Islet of Langerhans (tissue), 1 donor: Measurements from ENCODE around the gene THBS3.

ENCODE experiments used
- FAIRE-seq: peaks from one replicate; lab custom pipeline; 2011; peaks lifted over from hg19 to GRCh38; lab: Jason Lieb, UNC

THBS3 gene

DNA sequence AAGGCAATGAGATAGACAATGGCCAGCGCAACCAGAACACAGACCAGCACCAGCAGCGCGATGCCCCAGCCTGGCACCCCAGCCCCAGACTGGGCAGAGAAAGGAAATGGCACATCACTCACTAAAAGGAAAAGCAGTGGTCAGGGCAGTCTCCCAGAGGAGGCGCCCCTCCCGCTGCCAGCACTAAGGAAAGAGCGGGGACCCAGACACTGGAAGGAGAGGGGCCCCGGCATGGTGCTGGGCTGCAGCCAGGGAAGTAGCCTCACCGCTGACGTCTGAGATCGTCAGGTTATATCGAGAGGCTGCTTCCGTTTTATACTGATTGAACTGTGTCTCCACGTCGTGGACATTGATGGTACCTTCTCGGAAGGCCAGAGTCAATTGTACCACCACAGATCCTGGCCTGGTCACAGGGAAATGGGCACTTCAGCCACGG, 20.2 kb downstream of the THBS3 start:
- no peak for FAIRE-seq

DNA sequence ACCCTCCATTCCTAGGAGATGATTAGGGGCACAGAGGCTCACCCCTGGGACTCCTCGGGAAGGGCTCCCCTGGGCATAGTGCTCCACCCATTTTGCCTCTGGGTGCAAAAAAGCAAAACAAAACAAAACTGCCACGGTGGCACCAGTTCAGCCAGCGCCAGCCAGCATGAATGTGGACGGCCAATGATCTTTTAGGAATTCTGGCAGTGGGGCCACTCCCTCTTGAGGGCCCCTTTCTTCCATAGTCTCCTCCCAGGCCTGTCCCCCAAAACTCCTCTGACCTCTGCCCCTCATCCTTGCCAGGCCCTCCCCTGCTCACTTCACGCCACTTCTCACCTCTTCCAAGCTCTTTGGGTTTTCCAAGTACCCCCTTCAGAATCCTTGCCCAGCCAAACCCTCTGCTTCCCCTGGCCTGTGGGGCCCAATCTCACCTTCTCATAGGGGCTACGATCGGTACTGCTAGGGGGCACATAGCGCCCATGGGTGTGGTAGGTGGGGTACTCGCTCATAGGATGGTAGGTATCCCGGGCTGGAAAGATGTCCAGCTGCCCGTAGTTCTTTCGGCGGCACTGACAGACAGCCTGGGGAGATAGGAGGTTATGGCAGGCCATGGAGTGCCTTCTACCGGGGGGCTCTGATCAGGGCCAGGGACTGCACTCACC, 20.8 kb downstream of the THBS3 start:
- no peak for FAIRE-seq

GRCh38 chr1:155186067-155186793, 21.5 kb downstream of the THBS3 start:
- no peak for FAIRE-seq

DNA sequence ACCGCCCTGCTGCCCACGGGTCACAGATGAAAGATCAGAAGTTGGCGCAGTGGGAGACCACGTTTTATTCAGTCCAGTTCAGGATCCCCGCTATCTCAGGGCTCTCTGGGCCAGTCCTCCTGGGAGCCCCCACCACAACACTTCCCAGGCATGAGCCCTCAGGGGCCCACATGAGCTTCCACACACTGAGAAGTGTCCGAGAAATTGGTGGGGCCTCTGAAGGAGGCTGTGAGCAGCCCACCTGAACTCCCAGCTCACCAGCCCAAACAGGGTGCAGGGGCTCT, 22.0 kb downstream of the THBS3 start:
- FAIRE-seq: no peak

GRCh38 chr1:155184835-155185782, 22.6 kb downstream of the THBS3 start:
- no peak for FAIRE-seq

DNA sequence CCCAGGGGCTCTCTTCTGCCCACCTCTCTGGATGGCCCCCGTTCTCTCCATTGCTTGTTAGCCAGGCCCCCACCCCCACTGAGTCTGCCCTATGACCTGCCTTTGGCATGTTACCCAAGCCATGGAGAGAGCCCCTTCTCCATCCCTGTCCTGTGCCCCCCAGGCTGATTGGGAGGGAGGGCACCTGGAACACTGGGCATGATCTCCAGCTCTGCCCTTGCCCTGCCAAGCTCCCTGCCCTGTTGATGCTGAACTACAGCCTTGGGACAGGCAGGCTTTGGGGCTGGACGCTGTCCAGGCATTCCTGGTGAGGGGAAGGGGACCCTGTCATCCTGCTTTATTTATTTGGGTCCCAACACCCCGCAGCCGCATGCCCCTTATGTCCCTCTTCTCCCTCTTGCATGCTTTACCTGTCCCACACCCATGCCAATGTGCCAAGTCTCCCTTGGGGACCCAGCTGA, 23.3 kb downstream of the THBS3 start:
- no peak for FAIRE-seq

DNA sequence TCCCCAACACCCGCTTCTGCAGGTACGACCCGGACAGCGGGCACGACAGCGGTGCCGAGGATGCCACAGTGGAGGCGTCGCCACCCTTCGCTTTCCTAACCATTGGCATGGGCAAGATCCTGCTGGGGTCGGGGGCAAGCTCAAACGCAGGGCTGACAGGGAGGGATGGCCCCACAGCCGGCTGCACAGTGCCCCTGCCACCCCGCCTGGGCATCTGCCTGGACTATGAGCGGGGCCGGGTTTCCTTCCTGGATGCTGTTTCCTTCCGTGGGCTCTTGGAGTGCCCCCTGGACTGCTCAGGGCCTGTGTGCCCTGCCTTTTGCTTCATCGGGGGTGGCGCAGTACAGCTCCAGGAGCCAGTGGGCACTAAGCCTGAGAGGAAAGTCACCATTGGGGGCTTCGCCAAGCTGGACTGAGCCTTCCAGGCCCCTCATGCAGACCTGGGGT, 23.9 kb downstream of the THBS3 start:
- no peak for FAIRE-seq

- FAIRE-seq: no peak
Measured at GRCh38 chr1:155182052-155182550, 25.6 kb downstream of the THBS3 start.

DNA sequence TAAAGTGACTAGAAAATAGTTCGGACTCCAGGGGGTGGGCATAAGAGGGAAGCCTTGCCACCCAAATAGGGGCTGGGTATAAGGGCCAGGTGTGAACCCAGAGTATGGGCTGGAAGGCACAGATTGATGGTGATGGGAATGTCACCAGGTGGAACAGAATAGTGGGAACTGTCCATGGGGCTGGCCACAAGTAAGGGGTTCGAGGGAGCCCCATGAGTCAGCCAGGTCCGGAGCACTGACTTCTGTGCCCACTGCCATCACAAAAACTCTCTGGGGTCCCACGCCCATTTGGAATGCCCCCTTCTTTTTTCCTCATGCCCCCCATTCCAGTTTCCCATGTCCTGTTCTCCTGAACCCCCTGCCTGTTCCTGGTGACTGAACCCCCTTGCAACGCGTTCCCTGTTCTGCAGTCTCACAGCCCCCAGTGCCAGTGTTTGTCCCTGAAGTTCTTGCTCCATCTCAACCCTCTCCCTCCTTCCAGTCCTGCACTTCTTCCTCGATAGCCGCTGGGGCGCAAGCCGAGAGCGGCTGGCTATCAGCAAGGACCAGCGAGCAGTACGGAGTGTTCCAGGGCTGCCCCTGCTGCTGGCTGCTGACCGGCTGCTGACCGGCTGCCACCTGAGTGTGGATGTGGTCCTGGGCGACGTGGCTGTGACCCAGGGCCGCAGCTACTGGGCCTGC, 26.2 kb downstream of the THBS3 start:
- FAIRE-seq: no peak

DNA sequence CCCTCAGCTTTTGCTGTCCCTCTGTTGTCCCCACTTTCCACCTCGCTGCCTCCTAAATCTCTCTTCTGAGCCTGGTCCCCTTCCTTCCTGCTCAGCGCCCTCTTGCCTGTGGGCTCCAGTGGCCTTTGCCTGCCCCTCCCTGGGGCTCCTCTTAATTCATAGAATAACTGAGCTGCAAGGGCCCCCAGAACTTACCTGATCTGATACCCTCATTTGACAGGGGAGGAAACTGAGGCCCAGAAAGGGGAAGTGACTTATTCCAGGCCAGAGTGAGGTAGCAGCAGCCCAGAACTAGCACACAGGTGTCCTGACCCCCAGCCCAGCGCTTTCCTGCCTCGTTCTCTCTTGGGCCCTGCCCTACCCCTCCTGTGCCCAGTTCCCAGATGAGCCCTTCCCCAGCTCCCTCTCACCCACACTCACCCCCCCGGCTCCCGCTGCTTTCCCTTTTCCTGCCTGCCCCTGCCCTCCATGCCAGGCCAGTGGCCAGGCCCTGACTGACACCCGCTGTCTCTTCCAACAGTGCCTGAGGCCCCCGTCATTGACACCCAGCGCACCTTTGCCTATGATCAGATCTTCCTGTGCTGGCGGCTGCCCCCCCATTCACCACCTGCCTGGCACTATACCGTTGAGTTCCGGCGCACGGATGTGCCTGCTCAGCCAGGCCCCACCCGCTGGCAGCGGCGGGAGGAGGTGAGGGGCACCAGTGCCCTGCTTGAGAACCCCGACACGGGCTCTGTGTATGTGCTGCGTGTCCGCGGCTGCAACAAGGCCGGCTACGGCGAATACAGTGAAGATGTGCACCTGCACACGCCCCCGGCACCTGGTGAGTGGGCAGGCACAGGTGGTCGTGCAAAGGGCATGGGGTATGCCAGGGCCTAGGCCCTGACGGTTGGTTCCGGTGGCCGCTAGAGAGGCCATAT, 28.3 kb downstream of the THBS3 start:
- FAIRE-seq: no peak

- no peak for FAIRE-seq
Measured at GRCh38 chr1:155178441-155179111, 29.1 kb downstream of the THBS3 start.

DNA sequence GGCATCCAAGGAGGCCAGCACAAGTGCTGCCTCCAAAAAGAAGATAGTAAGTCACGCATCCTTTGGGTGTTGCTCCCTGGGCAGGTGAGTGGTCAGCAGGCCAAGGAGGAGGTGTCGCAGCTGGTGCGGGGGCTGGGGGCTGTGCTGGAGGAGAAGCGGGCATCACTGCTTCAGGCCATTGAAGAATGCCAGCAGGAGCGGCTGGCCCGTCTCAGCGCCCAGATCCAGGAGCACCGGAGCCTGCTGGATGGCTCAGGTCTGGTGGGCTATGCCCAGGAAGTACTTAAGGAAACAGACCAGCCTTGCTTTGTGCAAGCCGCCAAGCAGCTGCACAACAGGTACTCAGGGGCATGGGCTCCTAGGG, 29.8 kb downstream of the THBS3 start:
- no peak for FAIRE-seq

- FAIRE-seq: no peak
Measured at GRCh38 chr1:155177192-155177917, 30.3 kb downstream of the THBS3 start.

DNA sequence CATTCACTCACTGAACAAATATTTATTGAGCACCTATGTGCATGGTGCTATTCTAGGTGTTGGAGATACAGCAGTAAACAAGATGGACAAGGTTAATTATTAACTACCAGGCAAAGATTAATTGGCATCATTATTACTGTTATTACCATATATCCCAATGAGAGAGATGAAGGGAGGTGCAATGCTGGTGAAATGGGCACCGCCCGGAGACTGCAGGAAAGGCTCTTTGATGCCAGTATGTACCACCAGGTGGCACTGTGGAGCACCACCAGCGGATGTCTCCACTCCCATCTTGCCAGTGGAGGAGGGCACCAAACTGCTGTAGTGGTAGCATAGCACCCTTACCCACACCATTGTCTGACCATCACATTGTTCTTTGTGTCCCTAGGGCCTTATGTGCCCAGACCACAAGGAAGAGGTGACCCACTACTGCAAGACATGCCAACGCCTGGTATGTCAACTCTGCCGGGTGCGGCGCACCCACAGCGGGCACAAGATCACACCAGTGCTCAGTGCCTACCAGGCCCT, 31.1 kb downstream of the THBS3 start:
- FAIRE-seq: peak; percentile 61

DNA sequence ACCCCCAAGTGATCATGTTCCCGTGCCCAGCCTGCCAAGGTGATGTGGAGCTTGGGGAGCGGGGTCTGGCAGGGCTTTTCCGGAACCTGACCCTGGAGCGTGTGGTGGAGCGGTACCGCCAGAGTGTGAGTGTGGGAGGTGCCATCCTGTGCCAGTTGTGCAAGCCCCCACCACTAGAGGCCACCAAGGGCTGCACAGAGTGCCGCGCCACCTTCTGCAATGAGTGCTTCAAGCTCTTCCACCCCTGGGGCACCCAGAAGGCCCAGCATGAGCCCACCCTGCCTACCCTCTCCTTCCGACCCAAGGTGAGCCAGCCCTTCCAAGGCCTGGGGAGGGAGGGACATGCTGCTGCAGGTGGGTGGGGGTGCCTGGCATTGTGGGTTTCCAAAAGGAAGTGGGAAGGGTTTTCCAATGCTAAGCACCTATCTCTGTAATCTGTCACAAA, 31.7 kb downstream of the THBS3 start:
- no peak for FAIRE-seq

DNA sequence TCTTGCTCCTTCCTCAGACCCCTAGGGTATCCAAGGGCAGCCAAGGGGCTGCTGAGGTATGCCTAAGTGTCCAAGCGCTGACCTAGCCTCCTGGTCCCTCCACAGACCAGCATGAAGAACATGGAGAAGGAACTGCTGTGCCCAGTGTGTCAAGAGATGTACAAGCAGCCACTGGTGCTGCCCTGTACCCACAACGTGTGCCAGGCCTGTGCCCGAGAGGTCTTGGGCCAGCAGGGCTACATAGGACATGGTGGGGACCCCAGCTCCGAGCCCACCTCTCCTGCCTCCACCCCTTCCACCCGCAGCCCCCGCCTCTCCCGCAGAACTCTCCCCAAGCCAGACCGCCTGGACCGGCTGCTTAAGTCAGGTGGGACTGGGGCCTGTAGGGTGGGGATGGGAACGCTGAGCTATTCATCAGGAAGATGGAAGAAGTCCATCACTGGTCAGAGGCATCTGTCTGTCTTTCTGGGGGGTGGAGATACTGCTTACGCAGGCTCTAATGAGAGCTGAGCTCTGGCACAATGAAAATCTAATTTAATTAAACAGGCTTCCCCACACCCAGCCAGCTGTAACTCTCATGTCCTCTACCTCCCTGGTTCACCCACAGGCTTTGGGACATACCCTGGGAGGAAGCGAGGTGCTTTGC, 32.3 kb downstream of the THBS3 start:
- no peak for FAIRE-seq

GRCh38 chr1:155174324-155175280, 33.1 kb downstream of the THBS3 start:
- FAIRE-seq: no peak
